MM.1S (cell line): ENCODE results near the gene LZTFL1.

Experiments used
- DNase-seq: peaks from one replicate; pipeline ENCODE4 v3.0.0-alpha.2; 2015
- H2AFZ ChIP-seq: fragments of 300-600 bp; sonication (generic); 2 replicates; pipeline ENCODE4 v1.6.0; 2016; ENCODE audit warnings: antibody characterized with exemption, low read length
- H3F3A ChIP-seq: fragments of 300-600 bp; sonication (generic); 2 replicates; pipeline ENCODE4 v1.6.1; 2016; ENCODE audit warnings: mild to moderate bottlenecking, antibody characterized with exemption, low read length, moderate library complexity, mixed read lengths; ENCODE audit not compliant: insufficient read depth
- H3K27ac ChIP-seq: fragments of 300-600 bp; sonication (generic); 2 replicates; pipeline ENCODE4 v1.5.1; 2016; ENCODE audit warnings: mild to moderate bottlenecking, low read length
- H3K27me3 ChIP-seq: fragments of 300-600 bp; sonication (generic); replicated peaks from 2 replicates; pipeline ENCODE4 v1.6.0; 2016; ENCODE audit warnings: low read length; ENCODE audit not compliant: insufficient read depth
- H3K36me3 ChIP-seq: fragments of 300-600 bp; sonication (generic); replicated peaks from 2 replicates; pipeline ENCODE4 v1.6.1; 2016; ENCODE audit warnings: mild to moderate bottlenecking, low read length, mixed read lengths; ENCODE audit not compliant: insufficient read depth
- H3K4me1 ChIP-seq: fragments of 300-600 bp; sonication (generic); 2 replicates; pipeline ENCODE4 v1.6.1; 2016; ENCODE audit warnings: low read length, mixed read lengths
- H3K4me2 ChIP-seq: fragments of 300-600 bp; sonication (generic); 2 replicates; pipeline ENCODE4 v1.6.0; 2016; ENCODE audit warnings: low read depth, low read length
- H3K4me3 ChIP-seq: fragments of 300-600 bp; sonication (generic); 2 replicates; pipeline ENCODE4 v1.5.1; 2016; ENCODE audit warnings: low read length, mixed read lengths
- H3K79me2 ChIP-seq: fragments of 300-600 bp; sonication (generic); 2 replicates; pipeline ENCODE4 v1.6.1; 2016; ENCODE audit warnings: mixed run types, low read length, mixed read lengths
- H3K9ac ChIP-seq: fragments of 300-600 bp; sonication (generic); 2 replicates; pipeline ENCODE4 v1.6.1; 2016; ENCODE audit warnings: low read length, mixed read lengths
- H3K9me2 ChIP-seq: fragments of 300-600 bp; sonication (generic); replicated peaks from 2 replicates; pipeline ENCODE4 v1.6.1; 2016; ENCODE audit warnings: mild to moderate bottlenecking, low read length, mixed read lengths; ENCODE audit not compliant: insufficient read depth
- H3K9me3 ChIP-seq: fragments of 300-600 bp; sonication (generic); replicated peaks from 2 replicates; pipeline ENCODE4 v1.6.1; 2016; ENCODE audit warnings: mild to moderate bottlenecking, low read length, mixed read lengths; ENCODE audit not compliant: insufficient read depth
- H4K20me1 ChIP-seq: fragments of 300-600 bp; sonication (generic); 2 replicates; pipeline ENCODE4 v1.6.1; 2016; ENCODE audit warnings: mild to moderate bottlenecking, low read length, moderate library complexity, mixed read lengths; ENCODE audit not compliant: insufficient read depth
- CTCF ChIP-seq: fragments of 300-600 bp; sonication (generic); IDR thresholded peaks from 2 replicates; pipeline ENCODE4 v1.5.1; 2016; ENCODE audit warnings: antibody characterized with exemption, low read length, mixed read lengths
- EZH2 ChIP-seq: fragments of 300-600 bp; sonication (generic); optimal IDR thresholded peaks from 2 replicates; pipeline ENCODE3; 2017; ENCODE audit warnings: low read depth, mild to moderate bottlenecking, antibody characterized with exemption, low read length, mixed read lengths
- EZH2phosphoT487 ChIP-seq: fragments of 300-600 bp; sonication (generic); IDR thresholded peaks from 2 replicates; pipeline ENCODE4 v1.6.1; 2018; ENCODE audit warnings: antibody characterized with exemption, low read length

LZTFL1 gene, protein sequence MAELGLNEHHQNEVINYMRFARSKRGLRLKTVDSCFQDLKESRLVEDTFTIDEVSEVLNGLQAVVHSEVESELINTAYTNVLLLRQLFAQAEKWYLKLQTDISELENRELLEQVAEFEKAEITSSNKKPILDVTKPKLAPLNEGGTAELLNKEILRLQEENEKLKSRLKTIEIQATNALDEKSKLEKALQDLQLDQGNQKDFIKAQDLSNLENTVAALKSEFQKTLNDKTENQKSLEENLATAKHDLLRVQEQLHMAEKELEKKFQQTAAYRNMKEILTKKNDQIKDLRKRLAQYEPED

GRCh38 chr3:45841757-45842491 lies at the start of gene LZTFL1:
Gene LZTFL1 (minus strand): TSS chr3:45842119. CDS start chr3:45841991, 128 bp downstream.
- no peaks in the 10 kb centered on the region for H3K27me3 ChIP-seq
- H3K27ac ChIP-seq: peak within 1 kb of the TSS; percentile 64; the same call in 1 of the 2 replicates
- TF ChIP-seq EZH2phosphoT487 (no peak), CTCF (no peak), EZH2 (no peak)

GRCh38 chr3:45890405-45890804 lies 48.5 kb upstream of the LZTFL1 start:
- Histone ChIP-seq H3K9me3 (no peaks in the 10 kb centered on the region), H3K4me3 (no peak overlapping the region), H3K79me2 (no peaks in the 10 kb centered on the region), H3K4me1 (peaks cover 10% of the 10 kb centered on the region; the same call in 1 of the 2 replicates), H4K20me1 (no peaks in the 10 kb centered on the region), H3K4me2 (no peak overlapping the region), H3K9me2 (no peaks in the 10 kb centered on the region), H2AFZ (no peak overlapping the region), H3K36me3 (no peaks in the 10 kb centered on the region), H3K27me3 (no peaks in the 10 kb centered on the region), H3K27ac (no peak overlapping the region), H3K9ac (no peak overlapping the region), H3F3A (peaks cover 3% of the 10 kb centered on the region; the same call in 1 of the 2 replicates)
- DNase-seq: no peak
- TF ChIP-seq EZH2: no peak
- TF ChIP-seq EZH2phosphoT487: no peak
- no peak for TF ChIP-seq CTCF

More at GRCh38 chr3:45841757-45842491, at the start of gene LZTFL1:
- Histone ChIP-seq H3K79me2 (0 out of 2 replicates have a peak, but pooled peaks cover 8% of the 10 kb centered on the region), H3K9me3 (no peaks in the 10 kb centered on the region), H3K9ac (peak within 1 kb of the TSS; percentile 89), H3K36me3 (no peaks in the 10 kb centered on the region), H3K4me1 (peaks cover 24% of the 10 kb centered on the region), H4K20me1 (no peaks in the 10 kb centered on the region), H3K4me3 (peak within 1 kb of the TSS; percentile 98), H3K4me2 (peak within 1 kb of the TSS; percentile 79), H3K9me2 (no peaks in the 10 kb centered on the region), H3F3A (peaks cover 10% of the 10 kb centered on the region; the same call in 1 of the 2 replicates), H2AFZ (peak within 1 kb of the TSS; percentile 93)
- peak; percentile 98 for DNase-seq

- Histone ChIP-seq H3K79me2 (no peaks in the 10 kb centered on the region), H2AFZ (no peak overlapping the region), H3K27me3 (no peaks in the 10 kb centered on the region), H3K4me1 (peaks cover 10% of the 10 kb centered on the region; the same call in 1 of the 2 replicates), H3K9me3 (no peaks in the 10 kb centered on the region), H3K4me3 (no peak overlapping the region), H3K36me3 (no peaks in the 10 kb centered on the region), H4K20me1 (no peaks in the 10 kb centered on the region), H3K9me2 (no peaks in the 10 kb centered on the region), H3F3A (peaks cover 3% of the 10 kb centered on the region; the same call in 1 of the 2 replicates), H3K4me2 (peak overlapping the region; percentile 10; the same call in 1 of the 2 replicates), H3K27ac (peak overlapping the region; percentile 35; the same call in 1 of the 2 replicates), H3K9ac (no peak overlapping the region)
- TF ChIP-seq CTCF (no peak), EZH2phosphoT487 (no peak), EZH2 (no peak)
- peak; percentile 61 for DNase-seq
Observed at GRCh38 chr3:45889337-45889736, 47.4 kb upstream of the LZTFL1 start.
